Adipose tissue (tissue), 3 donors: ENCODE results near the gene EDA. TPM values are rescaled to one million over a fixed set of nuclear protein-coding genes. Genes with fewer than 3 reads are reported as not detected.
"Not testable (repeated sequence)": the region's sequence is repeated elsewhere in the genome, so short reads cannot be mapped to it uniquely, and the experiment has no call there.

ENCODE experiments used
- H3K27ac ChIP-seq: one replicate; pipeline ENCODE4 v1.5.1; 2013; ENCODE audit warnings: low read depth, low read length
- WGBS, 3 donors: extraction: QIAGEN DNeasy Blood & Tissue Kit; methylation state at CpG; one replicate each; pipeline ENCODE4 v1.1.7; 2013; 5-methylcytosine and 5-hydroxymethylcytosine counted together
- polyA plus RNA-seq, 3 donors: library from polyadenylated mRNA; stranded (reverse); fragments of 200-250 nt; gene quantifications; one replicate each; pipeline ENCODE4 v1.2.3, GENCODE V29; 2013
- donor health status: healthy with polysubstance abuse.
- donor health status: Bipolar disorder and iron deficiency.
- donor health status: healthy.

Gene EDA
- polyA plus RNA-seq, 3 donors: 2.5 to 4.2 (median 2.6) TPM

GRCh38 chrX:69718102-69718501 is 102.2 kb downstream of the EDA start:
- no peak overlapping the region for H3K27ac ChIP-seq
- WGBS, 3 donors: 82 to 86% (median 84%) methylated on average over 1 of the region's 1 CpG

GRCh38 chrX:69724307-69724706 is 108.4 kb downstream of the EDA start:
- 58 to 64% (median 61%) methylated on average over 2 of the region's 2 CpGs for WGBS, 3 donors
- H3K27ac ChIP-seq: no peak overlapping the region

- no peak overlapping the region for H3K27ac ChIP-seq
Measured at GRCh38 chrX:69740317-69740716, 124.4 kb downstream of the EDA start.

GRCh38 chrX:69741721-69742120 is 125.8 kb downstream of the EDA start:
- H3K27ac ChIP-seq: no peak overlapping the region

DNA sequence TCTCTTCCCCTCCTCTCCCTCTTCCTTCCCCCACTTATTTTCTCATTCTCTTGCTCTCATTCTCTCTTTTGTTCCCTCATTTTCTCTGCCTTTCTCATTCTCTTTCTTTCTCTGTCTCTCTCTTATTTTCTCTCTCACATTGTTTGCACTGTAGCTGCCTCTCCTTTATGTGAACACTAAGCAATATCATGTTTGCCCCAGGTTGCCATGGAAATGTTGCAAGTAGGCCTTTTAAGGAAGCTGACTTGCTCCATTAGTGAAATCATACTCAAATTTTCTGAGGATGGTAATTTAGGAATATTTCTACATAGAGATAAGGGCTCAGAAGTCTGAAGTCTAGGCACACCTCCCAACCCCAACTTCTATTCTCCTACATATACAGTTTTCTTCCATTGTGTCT is 130.1 kb downstream of the EDA start:
- no peak overlapping the region for H3K27ac ChIP-seq

DNA sequence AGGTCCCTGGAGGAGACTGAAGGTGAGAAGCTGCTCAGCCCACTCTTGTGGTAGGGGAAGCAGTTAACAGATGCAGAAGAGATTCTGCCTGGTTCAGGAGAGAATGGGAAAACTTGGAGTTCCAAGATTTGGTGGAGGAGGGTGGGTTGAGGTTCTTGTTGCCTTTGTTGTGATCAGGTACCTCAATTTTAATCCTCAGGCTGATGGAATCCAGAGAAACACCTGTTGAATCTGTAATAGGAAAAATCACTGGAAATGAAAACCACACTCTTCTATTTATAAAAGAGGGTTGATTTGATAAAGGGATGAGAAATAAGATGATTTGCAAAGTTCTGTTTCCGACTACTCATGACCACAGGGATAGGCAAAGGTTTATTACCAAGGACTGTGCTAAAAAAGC is 132.1 kb downstream of the EDA start:
- WGBS, 3 donors: 79 to 97% (median 95%) methylated on average over 1 of the region's 1 CpG
- no peak overlapping the region for H3K27ac ChIP-seq

GRCh38 chrX:69759921-69760625 is 144.2 kb downstream of the EDA start:
- no peak overlapping the region for H3K27ac ChIP-seq
- 30 to 75% (median 50%) methylated on average over 1 of the region's 1 CpG for WGBS, 3 donors

GRCh38 chrX:69761633-69762032 is 145.7 kb downstream of the EDA start:
- 61 to 77% (median 64%) methylated on average over 3 of the region's 3 CpGs for WGBS, 3 donors
- no peak overlapping the region for H3K27ac ChIP-seq

DNA sequence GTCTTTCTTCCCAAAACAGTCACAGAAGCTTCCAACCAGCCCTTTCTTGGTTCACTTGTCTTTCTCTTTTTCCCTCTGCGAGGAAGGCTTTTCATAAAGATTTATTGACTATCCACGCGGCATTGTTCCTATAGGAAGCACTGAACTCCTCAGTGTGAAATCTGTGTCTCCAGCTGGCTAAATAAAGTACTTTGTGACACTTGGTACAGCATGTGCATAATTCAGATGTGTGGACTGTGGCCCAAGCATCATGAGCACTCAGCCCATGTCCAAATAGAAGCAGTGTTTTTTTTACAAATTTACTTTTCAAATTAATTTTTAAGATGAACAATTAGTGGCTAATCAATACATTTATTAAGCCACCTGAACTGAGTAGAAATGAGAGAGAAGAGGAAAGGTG is 146.4 kb downstream of the EDA start:
- 71 to 86% (median 79%) methylated on average over 3 of the region's 3 CpGs for WGBS, 3 donors
- no peak overlapping the region for H3K27ac ChIP-seq

DNA sequence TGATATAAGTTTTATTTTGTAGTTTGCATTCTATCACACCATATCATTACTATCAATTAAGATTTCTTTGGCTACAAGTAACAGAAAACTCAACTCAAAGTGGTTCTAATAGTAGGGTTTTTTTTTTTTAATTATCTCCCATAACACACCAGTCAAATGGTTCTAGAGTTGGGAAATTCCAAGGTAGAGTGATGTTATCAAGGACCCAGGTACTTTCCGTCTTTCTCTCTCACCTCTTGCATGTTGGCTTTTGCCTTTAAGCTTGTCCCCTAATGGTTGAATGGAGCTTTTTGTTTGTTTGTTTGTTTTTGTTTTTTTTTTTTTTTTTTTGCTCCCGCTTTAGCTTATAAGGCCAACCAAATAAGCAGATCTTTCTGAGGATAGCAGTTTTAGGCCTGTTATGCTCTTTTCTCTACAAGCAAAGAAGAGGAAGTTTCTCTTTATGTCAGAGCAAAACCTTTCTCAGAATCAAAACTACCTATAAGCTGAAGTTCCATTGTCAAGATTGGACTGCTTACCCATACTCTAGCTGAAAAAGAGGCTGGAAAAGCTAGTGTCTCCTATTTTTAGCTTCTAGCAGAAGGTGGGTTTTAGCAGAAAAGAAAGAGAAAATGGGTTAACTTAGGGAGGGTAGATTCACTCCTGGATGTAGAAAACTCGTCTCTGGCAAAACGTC is 177.5 kb downstream of the EDA start:
- 60 to 71% (median 69%) methylated on average over 4 of the region's 4 CpGs for WGBS, 3 donors
- H3K27ac ChIP-seq: no peak overlapping the region

DNA sequence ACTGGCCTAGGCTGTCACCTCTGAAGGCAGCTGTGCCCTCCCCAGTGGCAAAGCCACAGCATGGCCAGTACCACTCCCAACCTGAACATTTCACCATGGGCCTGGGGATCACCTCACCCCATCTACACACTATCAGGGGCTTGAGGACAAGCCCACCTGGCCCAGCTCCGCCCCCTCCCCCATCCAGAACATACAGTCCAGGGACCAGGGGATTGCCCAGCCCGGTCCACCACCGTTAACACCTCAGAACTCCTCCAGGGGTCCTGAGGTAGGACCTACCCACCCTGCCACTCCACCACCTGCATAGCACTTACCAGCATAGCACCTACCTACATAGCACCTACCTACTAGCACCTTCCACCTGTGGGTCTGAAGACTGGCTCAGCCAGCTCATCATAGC is 179.8 kb downstream of the EDA start:
- no peak overlapping the region for H3K27ac ChIP-seq
- 77 to 91% methylated on average over 3 of the region's 3 CpGs; no CpG with 5 or more reads in 1 of the 3 donors for WGBS, 3 donors

DNA sequence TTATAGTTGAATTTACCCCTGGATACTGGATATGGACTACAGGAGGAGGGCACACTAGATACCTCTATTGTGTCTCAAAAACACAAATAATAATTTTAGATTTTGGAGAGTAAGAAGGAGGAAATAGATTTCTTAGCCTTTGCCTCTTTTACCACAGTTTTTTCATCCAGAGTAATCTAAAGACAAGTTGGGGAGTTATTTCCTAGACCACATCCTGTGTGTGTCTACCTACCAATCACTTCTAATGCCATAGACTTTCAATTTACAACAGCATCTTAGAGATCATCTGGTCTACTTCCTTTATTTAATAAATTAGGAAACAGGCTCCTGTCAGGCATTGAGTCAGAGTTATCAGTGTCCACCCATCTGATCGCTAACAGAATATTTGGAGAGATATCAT is 191.5 kb downstream of the EDA start:
- no peak overlapping the region for H3K27ac ChIP-seq
- 64 to 94% (median 88%) methylated on average over 1 of the region's 1 CpG for WGBS, 3 donors

DNA sequence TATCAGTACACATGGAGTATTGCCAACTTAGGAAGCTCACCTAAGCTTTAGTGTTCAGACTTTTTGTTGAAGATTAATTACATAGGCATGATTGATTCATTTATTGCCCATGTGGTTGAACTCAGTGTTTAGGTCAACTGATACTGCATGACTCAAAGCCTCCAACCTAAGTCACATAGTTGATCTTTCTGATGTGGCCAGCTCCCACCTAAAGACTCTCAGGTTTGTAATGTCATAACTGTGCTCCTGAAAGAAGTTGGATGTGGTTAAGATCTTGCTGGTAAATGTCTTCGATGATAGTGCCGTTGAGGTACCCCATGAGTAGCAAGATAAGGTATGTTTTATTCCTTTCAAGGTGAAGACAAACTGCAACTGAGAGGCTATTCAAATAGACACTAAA is 192.5 kb downstream of the EDA start:
- WGBS, 3 donors: 71 to 94% (median 92%) methylated on average over 2 of the region's 2 CpGs
- H3K27ac ChIP-seq: no peak overlapping the region

GRCh38 chrX:69813677-69814076 is 197.8 kb downstream of the EDA start:
- H3K27ac ChIP-seq: no peak overlapping the region
- 39 to 76% (median 58%) methylated on average over 1 of the region's 1 CpG for WGBS, 3 donors

GRCh38 chrX:69815063-69815462 is 199.2 kb downstream of the EDA start:
- H3K27ac ChIP-seq: no peak overlapping the region
- WGBS, 3 donors: 64 to 82% (median 79%) methylated on average over 4 of the region's 4 CpGs

DNA sequence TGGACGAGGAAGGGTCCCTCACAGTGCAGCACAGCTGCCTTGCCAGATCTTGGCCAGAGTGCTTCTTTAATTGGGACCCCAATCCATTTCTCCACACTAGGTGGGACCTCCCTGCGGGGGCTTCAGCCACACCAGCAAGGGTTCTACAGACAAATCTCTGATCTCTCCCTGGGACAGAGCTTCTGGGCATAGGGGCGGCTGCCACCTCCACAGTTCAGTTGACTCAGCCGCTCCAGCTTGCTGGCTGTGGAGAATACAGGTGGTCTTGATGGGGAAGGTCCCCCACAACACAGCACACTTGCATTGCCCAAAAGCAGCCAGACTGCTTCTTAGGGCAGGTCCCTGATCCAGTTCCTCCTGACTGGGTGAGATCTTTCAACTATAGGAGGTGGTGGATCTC is 199.6 kb downstream of the EDA start:
- 87 to 97% (median 89%) methylated on average over 4 of the region's 4 CpGs for WGBS, 3 donors
- H3K27ac ChIP-seq: no peak overlapping the region

DNA sequence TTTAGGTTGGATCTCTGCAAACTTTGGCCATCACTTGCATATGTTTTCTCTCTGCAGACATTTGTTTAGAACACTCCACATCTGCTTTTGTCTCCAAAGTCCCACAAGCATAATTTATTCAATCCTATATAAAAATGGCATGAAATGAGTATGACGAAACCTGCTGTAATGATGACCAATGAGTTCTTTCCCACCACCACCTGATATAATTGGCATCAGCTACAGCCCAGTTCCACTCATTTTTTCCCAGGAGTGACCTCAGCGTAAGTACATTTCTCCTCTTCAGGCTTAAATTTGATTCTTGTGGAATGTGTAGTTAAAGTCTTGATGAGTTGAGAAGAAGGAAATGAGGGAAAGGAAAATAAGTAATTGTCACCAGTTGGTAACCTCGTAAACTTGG is 228.7 kb downstream of the EDA start:
- H3K27ac ChIP-seq: no peak overlapping the region
- 85 to 92% (median 90%) methylated on average over 3 of the region's 3 CpGs for WGBS, 3 donors

DNA sequence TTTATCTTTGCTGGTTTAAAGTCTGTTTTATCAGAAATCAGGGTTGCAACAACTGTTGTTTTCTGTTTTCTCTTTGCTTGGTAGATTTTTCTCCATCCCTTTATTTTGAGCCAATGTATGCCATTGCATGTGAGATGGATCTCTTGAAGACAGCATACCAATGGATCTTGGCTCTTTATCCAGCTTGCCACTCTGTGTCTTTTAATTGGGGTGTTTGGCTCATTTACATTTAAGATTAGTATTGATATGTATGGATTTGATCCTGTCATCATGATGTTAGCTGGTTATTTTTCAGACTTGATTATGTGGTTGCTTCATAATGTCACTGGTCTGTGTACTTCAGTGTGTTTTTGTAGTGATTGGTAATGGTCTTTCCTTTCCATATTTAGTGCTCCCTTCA is 244.1 kb downstream of the EDA start:
- not testable (repeated sequence) for H3K27ac ChIP-seq

DNA sequence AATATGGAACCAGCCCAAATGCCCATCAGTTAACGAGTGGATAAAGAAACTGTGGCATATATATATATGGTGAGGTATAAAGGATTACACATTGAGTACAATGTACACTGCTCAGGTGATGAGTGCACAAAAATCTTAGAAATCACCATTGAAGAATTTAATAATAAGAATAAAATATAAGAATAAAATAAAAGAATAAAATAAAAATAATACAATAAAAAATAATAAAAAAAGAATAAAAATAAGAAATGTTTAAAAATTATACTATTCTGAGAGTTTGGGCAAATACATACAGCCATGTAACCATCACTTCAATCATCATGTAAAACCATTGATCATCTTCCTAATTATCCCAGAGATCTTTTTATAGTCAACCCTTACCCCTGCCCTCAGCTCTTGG is 260.3 kb downstream of the EDA start:
- no peak overlapping the region for H3K27ac ChIP-seq
- 68 to 93% (median 83%) methylated on average over 1 of the region's 1 CpG for WGBS, 3 donors

DNA sequence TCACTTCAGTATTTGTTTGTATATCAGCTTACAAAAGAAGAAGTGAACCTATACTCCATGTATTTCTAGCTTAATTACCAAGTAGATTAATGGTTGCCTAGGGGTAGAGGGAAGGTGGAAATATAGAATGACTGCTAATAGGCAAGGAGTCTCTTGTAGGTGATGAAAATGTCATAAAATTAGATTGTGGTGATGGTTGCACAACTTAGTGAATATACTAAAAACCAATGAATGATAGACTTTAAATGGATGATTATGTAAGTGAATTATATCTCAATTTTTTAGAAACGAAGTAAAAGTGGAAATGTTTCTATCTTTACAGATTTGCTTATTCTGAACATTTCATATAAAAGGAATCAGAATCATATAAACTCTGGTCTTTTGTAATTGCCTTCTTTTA is 268.3 kb downstream of the EDA start:
- H3K27ac ChIP-seq: no peak overlapping the region
- WGBS, 3 donors: 74 to 77% (median 75%) methylated on average over 1 of the region's 1 CpG
